GM12873 (cell line): Measurements from ENCODE around the gene ANTXR1.

Experiments
- CTCF ChIP-seq: IDR thresholded peaks from 2 replicates; pipeline ENCODE4 v1.5.1; 2012; ENCODE audit warnings: low read depth, mild to moderate bottlenecking, moderate library complexity, low read length, control low read depth; ENCODE audit not compliant: insufficient read depth; ENCODE audit errors: missing control alignments

The ANTXR1 gene

GRCh38 chr2:69188182-69188900 is 175.4 kb downstream of the ANTXR1 start:
- no peak for TF ChIP-seq CTCF

- no peak for TF ChIP-seq CTCF
Observed at GRCh38 chr2:69190743-69191404, 177.9 kb downstream of the ANTXR1 start.

GRCh38 chr2:69191634-69192033 is 178.7 kb downstream of the ANTXR1 start:
- no peak for TF ChIP-seq CTCF

GRCh38 chr2:69192176-69192945 is 179.4 kb downstream of the ANTXR1 start:
- no peak for TF ChIP-seq CTCF

- no peak for TF ChIP-seq CTCF
Observed at GRCh38 chr2:69195706-69196105, 182.7 kb downstream of the ANTXR1 start.

- no peak for TF ChIP-seq CTCF
Observed at GRCh38 chr2:69196327-69197117, 183.5 kb downstream of the ANTXR1 start.
